ENCODE measurements around the gene MOB3B. TPM values are rescaled to one million over a fixed set of nuclear protein-coding genes. Genes with fewer than 3 reads are reported as not detected.

Gene MOB3B
- total and polyA plus RNA-seq, 7 experiments from 2014 or later, result 0.07 to 1.8 (median 0.72) TPM; not detected in 1

- no peaks in the 10 kb centered on the region for H3K9me3 ChIP-seq (ENCODE audit: control insufficient read depth in 2 of 3, low read length in 3 of 3)
- POLR2A ChIA-PET, result no interaction called here
- no peak for ATAC-seq
These were observed 232.6 kb downstream of the MOB3B start, which contains the start of gene EQTN for GRCh38 chr9:27297050-27297449. EQTN (minus strand) TSS chr9:27297150; CDS start chr9:27297055, 95 bp downstream.

DNA sequence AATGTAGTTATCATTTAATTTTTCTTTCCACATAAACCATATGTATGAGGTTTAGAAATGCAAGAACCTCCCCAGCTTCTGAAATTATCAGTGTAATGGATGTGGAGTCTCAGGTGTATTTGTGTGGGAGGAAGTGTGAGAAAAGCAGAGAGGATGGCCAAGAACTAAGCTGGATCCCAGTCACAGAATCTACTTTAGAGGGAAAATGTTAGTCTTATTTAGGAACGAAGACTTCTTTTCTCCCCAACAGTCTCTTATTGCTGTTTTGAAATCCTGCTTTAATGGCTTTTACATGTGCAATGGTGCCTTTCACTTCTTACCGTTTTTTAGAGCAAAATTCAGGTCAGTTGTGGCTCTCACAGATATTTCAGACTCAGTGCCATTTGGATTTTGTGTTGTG is 235.6 kb downstream of the MOB3B start:
- no peaks in the 10 kb centered on the region for H3K27me3 ChIP-seq (ENCODE audit: control insufficient read depth in 2 of 2, insufficient read depth in 2 of 2, low read length in 2 of 2)
- ChIA-PET POLR2A (interaction anchor here (0.6 kb wide), 1 partner anchor 69 kb away, joined by 3 read pairs; no protein-coding TSS in a partner anchor), CTCF (no interaction called here)
- no peaks in the 10 kb centered on the region for H3K9me3 ChIP-seq (ENCODE audit: control insufficient read depth in 2 of 3, low read length in 3 of 3)
- no peak for ATAC-seq
- H3K36me3 ChIP-seq (ENCODE audit: control insufficient read depth in 2 of 3, insufficient read depth in 3 of 3, low read length in 3 of 3), result no peaks in the 10 kb centered on the region
- Mint-ChIP-seq H3K27ac (no peak overlapping the region), H3K4me1 (no peaks in the 10 kb centered on the region), H3K9me3 (no peaks in the 10 kb centered on the region), H3K27me3 (peaks cover 5 to 18% (median 15%) of the 10 kb centered on the region in 5 donors), H3K36me3 (no peaks in the 10 kb centered on the region), H3K4me3 (no peak overlapping the region)
- H3K4me1 ChIP-seq (ENCODE audit: control insufficient read depth in 2 of 2, insufficient read depth in 2 of 2, low read length in 2 of 2), result no peaks in the 10 kb centered on the region
- H3K4me3 ChIP-seq (ENCODE audit: low read length), result no peak overlapping the region
- intact Hi-C loops (cut with micrococcal nuclease), result no loop called here
- no peak overlapping the region for H3K27ac ChIP-seq (ENCODE audit: low read depth, low read length)
- no peak for DNase-seq

More at GRCh38 chr9:27297050-27297449, 232.6 kb downstream of the MOB3B start, which contains the start of gene EQTN:
- DNase-seq, result no peak
- CTCF ChIA-PET, result no interaction called here
- Histone ChIP-seq H3K27ac (ENCODE audit: low read depth, low read length) (no peak within 1 kb of the TSS), H3K4me1 (ENCODE audit: control insufficient read depth in 2 of 2, insufficient read depth in 2 of 2, low read length in 2 of 2) (no peaks in the 10 kb centered on the region), H3K4me3 (ENCODE audit: low read length) (no peak within 1 kb of the TSS), H3K36me3 (ENCODE audit: control insufficient read depth in 2 of 3, insufficient read depth in 3 of 3, low read length in 3 of 3) (no peaks in the 10 kb centered on the region), H3K27me3 (ENCODE audit: control insufficient read depth in 2 of 2, insufficient read depth in 2 of 2, low read length in 2 of 2) (no peaks in the 10 kb centered on the region)
- H3K4me3 Mint-ChIP-seq, result no peak within 1 kb of the TSS
- H3K4me1 Mint-ChIP-seq, result no peaks in the 10 kb centered on the region
- H3K36me3 Mint-ChIP-seq, result no peaks in the 10 kb centered on the region
- H3K9me3 Mint-ChIP-seq, result no peaks in the 10 kb centered on the region
- no peak within 1 kb of the TSS for H3K27ac Mint-ChIP-seq
- peaks cover 5 to 18% (median 9%) of the 10 kb centered on the region in 5 donors for H3K27me3 Mint-ChIP-seq
- intact Hi-C loops (cut with micrococcal nuclease), result no loop called here

- POLR2A ChIA-PET, result no interaction called here
- H3K4me1 ChIP-seq (ENCODE audit: control insufficient read depth in 2 of 2, insufficient read depth in 2 of 2, low read length in 2 of 2), result no peaks in the 10 kb centered on the region
- CTCF ChIA-PET, result no interaction called here
- Mint-ChIP-seq H3K4me3 (no peak overlapping the region), H3K27ac (no peak overlapping the region), H3K4me1 (no peaks in the 10 kb centered on the region), H3K9me3 (no peaks in the 10 kb centered on the region), H3K36me3 (no peaks in the 10 kb centered on the region), H3K27me3 (peaks cover 5 to 23% (median 15%) of the 10 kb centered on the region in 5 donors)
- H3K27ac ChIP-seq (ENCODE audit: low read depth, low read length), result no peak overlapping the region
- intact Hi-C loops (cut with micrococcal nuclease), result no loop called here
- no peaks in the 10 kb centered on the region for H3K9me3 ChIP-seq (ENCODE audit: control insufficient read depth in 2 of 3, low read length in 3 of 3)
- DNase-seq, result no peak
- H3K36me3 ChIP-seq (ENCODE audit: control insufficient read depth in 2 of 3, insufficient read depth in 3 of 3, low read length in 3 of 3), result no peaks in the 10 kb centered on the region
- ATAC-seq, result no peak
- no peaks in the 10 kb centered on the region for H3K27me3 ChIP-seq (ENCODE audit: control insufficient read depth in 2 of 2, insufficient read depth in 2 of 2, low read length in 2 of 2)
- no peak overlapping the region for H3K4me3 ChIP-seq (ENCODE audit: low read length)
These were observed 236.8 kb downstream of the MOB3B start for GRCh38 chr9:27292659-27293405.

DNA sequence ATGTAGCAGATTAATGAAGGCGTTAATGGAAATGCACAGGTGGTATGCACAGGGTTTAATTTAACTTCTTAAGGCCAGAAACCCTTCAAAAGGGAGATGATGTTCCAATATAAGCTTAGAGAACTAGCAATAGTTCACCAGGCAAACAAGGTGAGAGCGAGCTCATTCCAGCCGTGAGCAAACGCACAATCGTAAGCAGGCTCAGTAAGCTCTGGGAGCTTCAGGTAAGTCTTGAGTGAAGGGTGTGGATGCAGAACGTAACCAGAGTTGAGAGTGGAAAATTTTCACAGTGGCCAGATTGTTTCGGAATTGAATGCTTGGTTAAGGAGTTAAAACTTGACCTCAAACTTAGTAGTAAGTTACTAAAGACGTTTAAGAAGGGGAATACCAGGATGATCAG is 238.3 kb downstream of the MOB3B start:
- peaks cover 5 to 33% (median 15%) of the 10 kb centered on the region in 5 donors for H3K27me3 Mint-ChIP-seq
- H3K27ac Mint-ChIP-seq, result no peak overlapping the region
- no peaks in the 10 kb centered on the region for H3K9me3 Mint-ChIP-seq
- H3K4me1 Mint-ChIP-seq, result no peaks in the 10 kb centered on the region
- POLR2A ChIA-PET, result no interaction called here
- H3K27ac ChIP-seq (ENCODE audit: low read depth, low read length), result no peak overlapping the region
- DNase-seq (no peak), ATAC-seq (no peak)
- no peak overlapping the region for H3K4me3 ChIP-seq (ENCODE audit: low read length)
- no peaks in the 10 kb centered on the region for H3K27me3 ChIP-seq (ENCODE audit: control insufficient read depth in 2 of 2, insufficient read depth in 2 of 2, low read length in 2 of 2)
- no peaks in the 10 kb centered on the region for H3K4me1 ChIP-seq (ENCODE audit: control insufficient read depth in 2 of 2, insufficient read depth in 2 of 2, low read length in 2 of 2)
- H3K36me3 Mint-ChIP-seq, result no peaks in the 10 kb centered on the region
- H3K4me3 Mint-ChIP-seq, result no peak overlapping the region
- no peaks in the 10 kb centered on the region for H3K36me3 ChIP-seq (ENCODE audit: control insufficient read depth in 2 of 3, insufficient read depth in 3 of 3, low read length in 3 of 3)
- H3K9me3 ChIP-seq (ENCODE audit: control insufficient read depth in 2 of 3, low read length in 3 of 3), result no peaks in the 10 kb centered on the region
- CTCF ChIA-PET, result interaction anchor here (0.7 to 1.0 kb wide), 2 partner anchors 9 to 14 kb away, joined by 3 to 4 read pairs; no protein-coding TSS in a partner anchor
- intact Hi-C loops (cut with micrococcal nuclease), result no loop called here

DNA sequence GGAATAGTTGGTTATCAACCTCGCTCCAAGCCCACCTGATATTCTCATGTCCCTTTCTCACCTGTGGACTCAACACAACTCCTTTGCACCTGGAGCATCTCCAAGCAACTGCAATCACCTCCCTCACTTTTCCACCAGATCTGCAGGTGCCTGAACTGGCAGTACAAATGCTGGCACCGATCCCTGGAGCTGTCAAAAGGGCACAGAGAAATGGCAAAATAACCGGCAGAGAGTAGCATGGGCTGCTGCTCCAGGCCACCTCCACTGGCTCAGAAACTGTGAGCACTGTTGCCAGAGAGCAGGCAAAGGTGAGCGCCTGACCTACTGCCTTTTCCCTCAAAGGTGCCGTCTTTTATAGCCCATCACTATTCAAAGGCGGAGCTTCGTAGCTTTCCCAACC is 247.3 kb downstream of the MOB3B start:
- POLR2A ChIA-PET, result no interaction called here
- Mint-ChIP-seq H3K4me1 (peaks cover 0 to 4% (median 0%) of the 10 kb centered on the region in 7 donors), H3K4me3 (no peak overlapping the region), H3K27me3 (peaks cover 6 to 17% (median 10%) of the 10 kb centered on the region in 5 donors), H3K9me3 (peaks cover 0 to 2% (median 0%) of the 10 kb centered on the region in 11 donors), H3K27ac (no peak overlapping the region), H3K36me3 (no peaks in the 10 kb centered on the region)
- no peaks in the 10 kb centered on the region for H3K4me1 ChIP-seq (ENCODE audit: control insufficient read depth in 2 of 2, insufficient read depth in 2 of 2, low read length in 2 of 2)
- CTCF ChIA-PET, result no interaction called here
- H3K9me3 ChIP-seq (ENCODE audit: control insufficient read depth in 2 of 3, low read length in 3 of 3), result no peaks in the 10 kb centered on the region
- no peak overlapping the region for H3K27ac ChIP-seq (ENCODE audit: low read depth, low read length)
- ATAC-seq (no peak), DNase-seq (no peak)
- no peaks in the 10 kb centered on the region for H3K36me3 ChIP-seq (ENCODE audit: control insufficient read depth in 2 of 3, insufficient read depth in 3 of 3, low read length in 3 of 3)
- H3K4me3 ChIP-seq (ENCODE audit: low read length), result no peak overlapping the region
- intact Hi-C loops (cut with micrococcal nuclease), result no loop called here
- no peaks in the 10 kb centered on the region for H3K27me3 ChIP-seq (ENCODE audit: control insufficient read depth in 2 of 2, insufficient read depth in 2 of 2, low read length in 2 of 2)

GRCh38 chr9:27280860-27281259 is 248.8 kb downstream of the MOB3B start:
- DNase-seq, result no peak
- POLR2A ChIA-PET, result no interaction called here
- Histone ChIP-seq H3K36me3 (ENCODE audit: control insufficient read depth in 2 of 3, insufficient read depth in 3 of 3, low read length in 3 of 3) (no peaks in the 10 kb centered on the region), H3K27ac (ENCODE audit: low read depth, low read length) (no peak overlapping the region), H3K27me3 (ENCODE audit: control insufficient read depth in 2 of 2, insufficient read depth in 2 of 2, low read length in 2 of 2) (no peaks in the 10 kb centered on the region), H3K9me3 (ENCODE audit: control insufficient read depth in 2 of 3, low read length in 3 of 3) (no peaks in the 10 kb centered on the region), H3K4me1 (ENCODE audit: control insufficient read depth in 2 of 2, insufficient read depth in 2 of 2, low read length in 2 of 2) (no peaks in the 10 kb centered on the region), H3K4me3 (ENCODE audit: low read length) (no peak overlapping the region)
- Mint-ChIP-seq H3K4me1 (peaks cover 0 to 5% (median 4%) of the 10 kb centered on the region in 7 donors), H3K36me3 (no peaks in the 10 kb centered on the region), H3K27me3 (peaks cover 6 to 15% (median 10%) of the 10 kb centered on the region in 5 donors), H3K9me3 (peaks cover 0 to 2% (median 0%) of the 10 kb centered on the region in 11 donors), H3K4me3 (peak overlapping the region in 1 of 10 donors; percentile 48), H3K27ac (no peak overlapping the region)
- no peak for ATAC-seq
- CTCF ChIA-PET, result no interaction called here
- intact Hi-C loops (cut with micrococcal nuclease), result no loop called here

GRCh38 chr9:27280249-27280648 is 249.4 kb downstream of the MOB3B start:
- Histone ChIP-seq H3K9me3 (ENCODE audit: control insufficient read depth in 2 of 3, low read length in 3 of 3) (no peaks in the 10 kb centered on the region), H3K4me3 (ENCODE audit: low read length) (no peak overlapping the region), H3K27ac (ENCODE audit: low read depth, low read length) (no peak overlapping the region), H3K27me3 (ENCODE audit: control insufficient read depth in 2 of 2, insufficient read depth in 2 of 2, low read length in 2 of 2) (no peaks in the 10 kb centered on the region), H3K36me3 (ENCODE audit: control insufficient read depth in 2 of 3, insufficient read depth in 3 of 3, low read length in 3 of 3) (no peaks in the 10 kb centered on the region), H3K4me1 (ENCODE audit: control insufficient read depth in 2 of 2, insufficient read depth in 2 of 2, low read length in 2 of 2) (no peaks in the 10 kb centered on the region)
- ChIA-PET CTCF (no interaction called here), POLR2A (no interaction called here)
- H3K9me3 Mint-ChIP-seq, result peaks cover 0 to 2% (median 0%) of the 10 kb centered on the region in 11 donors
- H3K36me3 Mint-ChIP-seq, result no peaks in the 10 kb centered on the region
- DNase-seq (no peak), ATAC-seq (no peak)
- H3K4me1 Mint-ChIP-seq, result peaks cover 0 to 5% (median 4%) of the 10 kb centered on the region in 7 donors
- H3K27ac Mint-ChIP-seq, result no peak overlapping the region
- intact Hi-C loops (cut with micrococcal nuclease), result no loop called here
- H3K27me3 Mint-ChIP-seq, result peaks cover 6 to 15% (median 10%) of the 10 kb centered on the region in 5 donors
- no peak overlapping the region for H3K4me3 Mint-ChIP-seq
